Left lobe of liver (tissue), 2 donors: Measurements from ENCODE around the gene PCDH9. TPM values are rescaled to one million over a fixed set of nuclear protein-coding genes. Genes with fewer than 3 reads are reported as not detected.

Source experiments
- ATAC-seq: fragments of 200-7000 bp; cut with Tn5 transposase; one replicate; pipeline ENCODE4 v1.9.1; 2020; ENCODE audit warnings: mild to moderate bottlenecking, moderate library complexity
- DNase-seq: peaks from one replicate; pipeline ENCODE4 v3.0.0-alpha.2; 2020; ENCODE audit warnings: low spot score
- total RNA-seq: library from RNA; stranded (reverse); gene quantifications from one replicate; pipeline ENCODE4 v1.2.1, GENCODE V29; 2021
- donor health status: DM: no; HTN: no; CAD: no; lungs with moderate emphysema.
- donor health status: DM: no; HTN: yes; CAD: no.

Gene PCDH9, protein sequence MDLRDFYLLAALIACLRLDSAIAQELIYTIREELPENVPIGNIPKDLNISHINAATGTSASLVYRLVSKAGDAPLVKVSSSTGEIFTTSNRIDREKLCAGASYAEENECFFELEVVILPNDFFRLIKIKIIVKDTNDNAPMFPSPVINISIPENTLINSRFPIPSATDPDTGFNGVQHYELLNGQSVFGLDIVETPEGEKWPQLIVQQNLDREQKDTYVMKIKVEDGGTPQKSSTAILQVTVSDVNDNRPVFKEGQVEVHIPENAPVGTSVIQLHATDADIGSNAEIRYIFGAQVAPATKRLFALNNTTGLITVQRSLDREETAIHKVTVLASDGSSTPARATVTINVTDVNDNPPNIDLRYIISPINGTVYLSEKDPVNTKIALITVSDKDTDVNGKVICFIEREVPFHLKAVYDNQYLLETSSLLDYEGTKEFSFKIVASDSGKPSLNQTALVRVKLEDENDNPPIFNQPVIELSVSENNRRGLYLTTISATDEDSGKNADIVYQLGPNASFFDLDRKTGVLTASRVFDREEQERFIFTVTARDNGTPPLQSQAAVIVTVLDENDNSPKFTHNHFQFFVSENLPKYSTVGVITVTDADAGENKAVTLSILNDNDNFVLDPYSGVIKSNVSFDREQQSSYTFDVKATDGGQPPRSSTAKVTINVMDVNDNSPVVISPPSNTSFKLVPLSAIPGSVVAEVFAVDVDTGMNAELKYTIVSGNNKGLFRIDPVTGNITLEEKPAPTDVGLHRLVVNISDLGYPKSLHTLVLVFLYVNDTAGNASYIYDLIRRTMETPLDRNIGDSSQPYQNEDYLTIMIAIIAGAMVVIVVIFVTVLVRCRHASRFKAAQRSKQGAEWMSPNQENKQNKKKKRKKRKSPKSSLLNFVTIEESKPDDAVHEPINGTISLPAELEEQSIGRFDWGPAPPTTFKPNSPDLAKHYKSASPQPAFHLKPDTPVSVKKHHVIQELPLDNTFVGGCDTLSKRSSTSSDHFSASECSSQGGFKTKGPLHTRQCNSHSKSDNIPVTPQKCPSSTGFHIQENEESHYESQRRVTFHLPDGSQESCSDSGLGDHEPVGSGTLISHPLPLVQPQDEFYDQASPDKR (N-terminal part only)
- total RNA-seq, result 2.4 TPM

DNA sequence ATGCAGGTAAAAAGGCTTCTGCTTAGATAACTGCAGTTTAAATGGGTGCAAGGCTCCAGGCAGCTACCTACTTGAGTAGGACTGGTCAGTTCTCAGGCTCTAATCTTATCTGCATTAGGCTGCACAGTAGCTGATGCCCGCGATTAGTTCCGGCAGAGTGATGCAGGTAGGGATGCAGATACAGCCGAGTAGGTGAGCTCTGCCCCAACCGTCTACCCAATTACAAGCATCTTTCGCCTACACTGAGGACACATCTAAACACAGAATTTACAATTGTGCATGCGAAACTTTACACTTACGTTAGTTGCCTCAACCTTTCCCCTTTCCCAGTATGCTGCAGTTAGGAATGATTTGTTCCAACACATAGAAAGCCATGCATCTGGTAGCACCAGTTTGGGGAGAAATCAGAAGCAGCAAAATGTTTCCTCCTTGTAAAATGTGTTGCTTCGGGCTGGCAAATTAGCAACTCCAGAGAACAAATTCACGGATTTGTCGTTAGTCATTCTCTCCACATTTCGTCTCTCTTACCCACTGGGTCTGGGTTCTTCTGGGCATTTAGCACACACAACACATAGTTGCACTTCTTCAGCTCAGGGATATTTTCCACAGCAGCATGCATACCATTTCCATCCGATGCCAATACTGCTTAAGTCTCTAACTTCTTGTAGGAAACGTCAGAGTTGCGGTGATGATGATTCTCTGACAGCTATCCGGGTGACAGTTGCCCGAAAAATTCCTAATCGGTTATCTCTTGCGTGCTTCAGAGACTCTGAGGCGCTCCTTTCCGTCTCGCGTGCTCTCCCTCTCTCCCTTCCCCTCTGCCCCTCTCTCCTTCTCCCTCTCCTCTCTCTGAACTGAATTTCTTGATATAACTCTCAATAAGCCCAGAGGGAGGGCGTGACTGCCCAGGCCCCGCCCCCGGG, at the start of gene PCDH9:
Gene PCDH9, minus strand, starts transcription at position 856 of the 923 bp plus-strand sequence. CDS start 1,896 bp downstream, outside the sequence.
- ATAC-seq (no peak), DNase-seq (no peak)

DNA sequence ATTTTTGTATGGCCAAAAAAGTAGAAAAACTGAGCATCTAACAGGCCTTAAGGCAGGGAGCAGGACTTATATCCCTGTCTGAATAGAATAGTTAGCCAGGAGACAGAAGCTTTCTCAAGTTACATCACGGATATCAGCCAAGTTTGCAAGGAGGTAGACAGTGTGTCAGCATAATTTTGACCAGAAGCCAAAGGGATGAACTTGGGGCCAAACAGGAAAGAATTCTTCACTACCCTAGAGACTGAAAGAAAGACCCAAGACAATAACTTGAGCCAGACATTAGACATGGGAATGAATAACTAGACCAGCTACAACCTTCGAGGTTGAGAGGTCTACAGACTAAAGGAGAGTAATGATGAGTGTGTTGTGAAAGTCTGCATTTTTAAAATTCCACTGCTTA, 48.1 kb upstream of the PCDH9 start:
- ATAC-seq (no peak), DNase-seq (no peak)

DNA sequence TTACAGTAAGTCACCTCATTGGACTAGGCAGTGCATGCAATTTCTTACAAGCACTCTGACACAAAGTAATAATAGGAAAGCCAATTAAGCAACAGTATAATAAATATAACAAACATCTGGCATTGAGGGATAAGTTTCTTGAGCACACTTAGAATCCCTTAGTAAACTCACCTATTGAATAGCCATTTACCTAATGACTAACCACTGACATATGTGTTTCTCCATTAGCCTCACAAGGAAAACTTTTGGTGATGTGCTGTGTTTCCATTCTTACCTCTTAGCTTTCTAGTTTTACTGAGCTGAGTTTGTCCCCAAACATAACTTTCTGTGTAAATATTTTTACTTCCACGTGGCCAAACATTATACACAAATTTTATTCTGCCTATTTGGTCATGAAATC, 47.4 kb upstream of the PCDH9 start:
- no peak for DNase-seq
- no peak for ATAC-seq

DNA sequence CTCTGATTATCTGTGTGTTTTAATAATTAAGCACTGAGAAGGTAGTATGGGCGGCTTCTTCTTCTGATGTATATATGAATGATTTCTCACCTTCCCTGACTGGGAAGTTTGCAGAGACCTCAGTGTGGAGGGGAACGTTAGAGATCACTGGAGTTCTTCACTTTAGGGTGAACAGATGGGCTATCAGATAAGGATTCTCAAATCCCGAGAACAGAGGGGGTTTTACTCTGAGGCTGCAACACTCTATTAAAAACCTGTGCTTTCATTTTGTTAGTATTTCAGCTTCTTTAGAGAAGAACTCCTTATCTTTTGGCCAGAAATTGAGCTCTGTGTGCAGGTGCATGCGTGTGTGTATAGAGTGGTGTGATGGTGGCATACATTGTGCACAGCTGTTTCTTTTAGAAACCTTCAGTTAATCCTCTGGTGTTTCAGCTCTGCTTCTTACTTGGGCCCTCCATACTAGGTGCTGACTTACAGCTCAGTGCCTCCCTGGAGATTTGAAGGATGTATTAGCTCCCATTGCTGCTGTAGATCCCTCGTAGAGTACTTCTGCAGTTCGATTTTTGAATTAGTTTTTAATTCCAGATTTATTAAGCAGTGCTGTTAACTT, 45.3 kb upstream of the PCDH9 start:
- ATAC-seq (no peak), DNase-seq (no peak)

DNA sequence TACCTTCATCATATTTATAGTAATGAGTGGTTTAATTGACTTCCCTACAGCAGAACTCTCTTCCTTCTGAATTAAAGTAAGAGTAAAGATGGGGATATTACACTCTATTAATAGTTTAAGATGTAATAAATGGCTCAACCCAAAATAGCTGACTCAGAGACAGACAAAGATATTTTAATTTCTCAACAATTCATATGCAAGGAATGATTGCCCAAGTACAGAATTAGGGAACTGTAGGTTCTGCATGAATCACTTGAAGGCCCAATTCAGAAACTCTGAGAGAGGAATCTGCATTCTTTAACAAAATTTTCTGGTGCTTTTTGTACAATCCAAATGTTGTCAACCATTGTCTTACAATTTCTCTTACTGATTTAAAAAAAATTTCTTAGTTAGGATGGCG, 42.9 kb upstream of the PCDH9 start:
- DNase-seq, result no peak
- ATAC-seq, result no peak

DNA sequence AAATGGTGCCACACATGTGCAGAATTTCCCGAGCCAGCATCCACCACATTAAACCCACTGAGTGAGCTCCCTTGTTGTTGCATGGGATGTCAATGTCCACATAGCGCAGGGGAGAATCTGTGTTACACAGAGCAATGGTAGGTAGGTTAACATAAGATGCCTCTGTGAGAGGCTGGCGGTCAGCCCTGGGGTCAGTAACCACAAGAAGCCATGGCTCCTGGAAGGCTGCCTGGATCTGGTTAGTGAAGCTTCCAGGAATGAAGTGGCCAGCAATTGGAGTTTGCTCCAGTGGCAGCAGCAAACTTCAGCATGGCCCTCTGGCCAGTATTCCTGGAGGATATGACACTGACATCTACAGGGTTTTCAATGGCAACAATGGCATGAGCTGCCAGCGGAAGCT, 37.0 kb upstream of the PCDH9 start:
- DNase-seq, result no peak

DNA sequence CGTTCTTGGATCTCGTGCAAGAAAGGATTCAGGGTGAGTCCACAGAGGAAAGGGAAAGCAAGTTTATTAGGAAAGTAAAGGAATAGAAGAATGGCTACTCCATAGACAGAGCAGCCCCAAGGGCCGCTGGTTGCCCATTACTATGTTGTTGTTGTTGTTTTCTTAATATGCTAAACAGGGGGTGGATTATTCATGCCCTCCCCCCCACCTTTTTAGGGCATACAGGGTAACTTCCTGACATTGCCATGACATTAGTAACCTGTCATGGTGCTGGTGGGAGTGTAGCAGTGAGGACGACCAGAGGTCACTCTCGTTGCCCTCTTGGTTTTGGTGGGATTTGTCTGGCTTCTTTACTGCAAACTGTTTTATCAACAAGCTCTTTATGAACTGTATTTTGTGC, 29.1 kb upstream of the PCDH9 start:
- ATAC-seq (no peak), DNase-seq (no peak)

More for the DNA sequence above, 37.0 kb upstream of the PCDH9 start:
- no peak for ATAC-seq

DNA sequence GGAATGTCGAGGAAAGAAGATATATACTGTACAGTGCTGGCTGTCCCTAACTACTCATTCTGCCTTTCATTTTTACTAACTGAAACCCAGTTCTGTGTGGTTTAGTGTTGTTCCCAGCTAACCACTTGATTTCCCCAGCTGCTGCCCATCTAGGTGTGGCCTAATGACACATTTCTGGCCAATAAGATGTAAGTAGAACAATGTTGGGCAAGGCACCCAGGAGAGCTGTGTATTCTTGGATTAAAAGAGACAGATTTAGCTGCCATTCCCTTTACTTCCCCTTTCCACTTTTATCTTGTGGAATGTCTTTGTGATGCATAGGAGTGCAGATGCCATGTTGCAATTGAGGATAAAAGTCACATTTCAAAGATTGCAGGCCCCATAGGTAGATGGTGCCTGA, 28.3 kb upstream of the PCDH9 start:
- DNase-seq (no peak), ATAC-seq (no peak)

DNA sequence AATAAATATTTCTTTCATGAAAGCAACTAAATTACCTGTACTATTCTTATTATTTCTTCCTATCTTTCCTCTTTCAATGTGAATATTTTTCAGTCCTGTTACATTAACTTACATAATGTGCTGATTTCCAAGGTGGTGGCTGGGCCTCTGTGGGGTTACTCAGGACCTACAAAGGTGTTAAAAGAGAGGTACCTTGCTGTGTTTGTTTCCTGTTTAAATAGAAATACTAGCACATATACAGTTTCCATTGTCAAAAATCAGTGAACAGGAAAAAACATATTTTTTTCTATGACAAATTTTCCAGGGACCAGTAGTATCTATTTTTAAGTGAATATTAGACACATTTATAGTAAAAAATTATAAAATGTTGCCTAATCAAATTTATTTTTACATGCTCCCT, 8.7 kb upstream of the PCDH9 start:
- ATAC-seq, result no peak

DNA sequence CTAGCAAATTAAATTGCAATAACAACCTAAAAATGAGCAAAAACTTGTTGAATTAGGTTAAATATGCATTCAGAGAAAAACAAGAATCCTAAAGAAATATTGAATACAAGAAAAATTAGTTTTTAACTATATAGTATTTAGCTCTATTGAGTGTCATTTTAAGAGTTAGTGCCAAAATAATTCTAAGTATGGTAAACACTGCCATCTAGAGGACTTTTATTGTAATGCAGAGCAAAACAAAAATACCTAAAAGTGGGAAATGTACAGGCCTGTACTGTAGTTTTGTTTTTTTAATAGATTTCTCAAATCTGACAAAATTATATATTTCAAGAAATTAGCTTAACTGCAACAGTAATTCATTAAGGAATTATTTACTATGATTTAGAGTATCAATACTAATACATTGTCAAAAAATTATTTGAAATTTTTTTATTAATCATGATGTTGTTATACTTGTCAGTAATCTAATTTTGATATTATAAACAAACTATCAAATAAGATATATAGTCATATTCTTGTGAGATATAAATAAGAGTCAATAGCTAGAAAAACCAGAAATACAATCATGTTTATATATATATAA, 8.2 kb upstream of the PCDH9 start:
- DNase-seq (no peak), ATAC-seq (peak; percentile 85)

More for the DNA sequence above, 8.7 kb upstream of the PCDH9 start:
- no peak for DNase-seq

DNA sequence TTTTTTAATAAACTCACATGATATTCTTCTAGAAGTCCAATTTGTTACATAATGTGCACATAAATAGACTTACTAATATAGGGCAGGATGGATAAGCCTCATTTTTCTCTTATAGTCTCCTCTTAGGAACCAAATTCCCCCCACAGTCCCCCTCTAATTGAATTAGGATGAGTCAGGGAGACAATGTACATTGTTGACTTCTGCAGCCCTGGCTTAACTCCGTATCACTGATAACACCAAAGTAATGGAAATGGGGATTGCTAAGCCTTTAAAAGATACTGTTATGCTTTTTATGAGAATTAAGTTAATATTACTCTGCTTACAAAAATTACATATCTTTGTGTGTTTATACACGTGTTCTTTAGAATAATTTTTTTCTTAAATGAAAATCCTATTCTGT, 5.1 kb upstream of the PCDH9 start:
- ATAC-seq (no peak), DNase-seq (no peak)

DNA sequence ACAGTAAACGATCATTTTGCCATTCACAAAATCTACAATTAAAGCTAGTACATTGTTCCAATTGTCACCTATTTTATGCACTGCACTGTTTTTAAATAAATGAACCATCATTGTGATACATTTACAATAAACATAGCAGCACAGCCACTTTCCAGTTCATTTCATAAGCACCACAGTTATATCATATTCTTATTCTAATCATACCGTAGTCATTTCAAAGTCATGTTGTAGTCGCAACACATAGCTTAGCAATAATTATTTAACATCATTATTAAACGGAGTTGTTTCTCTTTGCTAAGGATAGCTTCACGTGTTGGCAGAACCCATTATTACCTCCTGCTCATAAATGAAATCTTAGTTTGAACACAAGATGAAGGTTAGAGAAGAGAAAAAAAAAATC, 2.2 kb upstream of the PCDH9 start:
- DNase-seq, result no peak
- ATAC-seq, result no peak

DNA sequence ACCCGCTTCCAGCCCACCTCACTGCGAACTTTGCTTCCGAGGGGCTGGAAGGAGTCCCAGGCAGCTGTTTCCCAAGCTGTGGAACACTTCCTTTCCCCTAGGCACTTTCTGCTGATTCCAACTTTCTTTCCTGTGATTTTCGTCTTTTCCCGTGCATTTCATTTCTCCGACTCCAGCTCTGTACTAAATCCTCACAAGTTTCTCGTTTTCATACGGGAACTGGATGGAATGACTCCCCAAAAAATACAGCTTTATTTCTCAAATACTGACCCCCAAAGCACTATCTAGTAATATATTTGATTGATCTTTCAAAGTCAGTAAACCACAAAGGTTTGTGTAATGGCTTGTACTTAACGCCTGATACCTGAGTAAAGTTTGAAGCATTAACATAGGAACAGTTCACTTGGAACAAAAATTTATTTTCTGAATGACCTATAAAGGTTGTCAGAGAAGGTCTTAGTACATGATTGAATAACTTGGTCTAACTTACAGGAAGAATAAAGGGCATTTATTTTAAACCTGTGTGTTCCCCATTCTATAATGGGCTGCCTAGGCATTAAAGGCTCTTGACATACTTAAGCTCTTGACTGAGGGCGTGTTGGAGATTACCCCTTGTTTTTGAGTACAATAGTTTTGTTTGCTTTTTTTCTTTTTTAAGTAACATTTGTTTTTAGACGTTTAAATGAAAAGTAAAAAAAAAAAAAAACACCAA, 1.3 kb upstream of the PCDH9 start:
- ATAC-seq (no peak), DNase-seq (no peak)

DNA sequence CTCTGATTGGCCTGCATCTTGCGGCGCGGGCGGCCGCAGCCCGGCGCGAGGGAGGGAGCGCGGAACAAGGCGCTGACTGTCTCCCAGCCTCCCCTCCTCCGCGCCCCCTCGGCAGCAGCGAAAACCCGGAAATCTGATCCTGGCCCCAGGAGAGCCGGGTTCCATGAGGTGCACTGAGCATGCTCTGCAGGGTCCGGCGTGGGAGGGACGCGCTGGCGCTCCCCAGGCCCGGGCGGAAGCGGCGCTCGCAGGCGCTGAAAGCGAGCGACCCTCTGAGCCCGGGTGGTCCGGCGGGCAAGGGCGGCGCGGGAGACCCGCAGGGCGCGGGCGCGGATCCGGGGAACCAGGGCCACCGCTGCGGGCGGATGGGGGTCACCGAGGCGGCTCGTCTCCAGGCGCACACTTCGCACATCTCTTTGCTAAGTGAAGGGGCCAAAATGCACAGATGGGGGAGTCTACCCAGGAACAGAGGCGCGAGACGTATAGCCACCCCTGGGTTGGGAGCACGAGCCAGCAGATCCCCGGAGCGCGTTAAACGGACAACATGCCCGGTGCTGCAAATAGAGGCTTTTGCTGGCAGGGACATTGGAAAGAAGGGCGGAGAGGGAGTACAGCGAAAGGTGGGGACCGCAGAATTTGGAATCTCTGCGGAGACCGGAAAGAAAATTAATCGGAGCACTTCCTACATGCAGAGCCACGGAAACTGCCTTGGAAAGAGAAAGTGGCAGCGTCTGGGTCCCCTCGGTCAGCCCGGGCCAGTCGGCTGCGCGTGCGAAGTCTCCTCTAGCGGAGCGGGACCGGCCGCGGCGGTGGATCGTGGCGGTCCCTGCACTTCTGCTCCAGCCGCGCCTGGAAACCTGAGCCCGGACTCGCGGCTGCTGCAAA, 510 bp upstream of the PCDH9 start:
- DNase-seq (peak; percentile 94), ATAC-seq (peak; percentile 93)

DNA sequence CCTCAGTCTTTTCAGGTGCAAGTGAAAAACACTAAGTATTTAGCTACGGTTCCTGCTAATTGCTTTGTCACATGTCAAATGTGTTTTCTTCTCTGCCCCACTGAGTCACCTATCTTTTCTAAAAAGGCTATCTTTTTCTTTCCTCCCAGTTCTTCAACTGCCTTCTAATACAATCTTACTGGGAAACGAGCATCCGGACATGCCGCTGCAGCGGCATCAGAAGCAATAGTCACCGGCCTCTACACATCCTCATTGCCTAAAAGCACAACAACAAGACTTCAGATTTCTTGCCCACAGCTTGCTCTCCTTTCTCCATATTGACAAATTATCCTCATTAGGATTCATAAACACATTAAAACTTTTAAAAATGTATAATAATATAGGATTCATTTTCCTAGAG, 1.2 kb downstream of the PCDH9 start:
- ATAC-seq, result no peak

DNA sequence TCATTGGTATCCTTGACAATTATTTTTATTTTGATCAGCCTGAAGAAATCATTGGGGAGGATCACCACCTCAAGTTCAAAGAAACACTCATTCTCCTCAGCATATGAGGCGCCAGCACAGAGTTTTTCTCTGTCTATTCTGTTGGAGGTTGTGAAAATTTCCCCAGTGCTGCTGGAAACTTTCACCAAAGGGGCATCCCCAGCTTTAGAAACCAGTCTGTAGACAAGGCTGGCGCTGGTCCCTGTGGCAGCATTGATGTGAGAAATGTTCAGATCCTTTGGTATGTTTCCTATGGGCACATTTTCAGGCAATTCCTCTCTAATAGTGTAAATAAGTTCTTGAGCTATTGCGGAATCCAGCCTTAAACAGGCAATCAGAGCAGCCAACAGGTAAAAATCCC, 2.1 kb downstream of the PCDH9 start:
- DNase-seq (no peak), ATAC-seq (no peak)

More for the DNA sequence above, 1.2 kb downstream of the PCDH9 start:
- DNase-seq, result no peak

DNA sequence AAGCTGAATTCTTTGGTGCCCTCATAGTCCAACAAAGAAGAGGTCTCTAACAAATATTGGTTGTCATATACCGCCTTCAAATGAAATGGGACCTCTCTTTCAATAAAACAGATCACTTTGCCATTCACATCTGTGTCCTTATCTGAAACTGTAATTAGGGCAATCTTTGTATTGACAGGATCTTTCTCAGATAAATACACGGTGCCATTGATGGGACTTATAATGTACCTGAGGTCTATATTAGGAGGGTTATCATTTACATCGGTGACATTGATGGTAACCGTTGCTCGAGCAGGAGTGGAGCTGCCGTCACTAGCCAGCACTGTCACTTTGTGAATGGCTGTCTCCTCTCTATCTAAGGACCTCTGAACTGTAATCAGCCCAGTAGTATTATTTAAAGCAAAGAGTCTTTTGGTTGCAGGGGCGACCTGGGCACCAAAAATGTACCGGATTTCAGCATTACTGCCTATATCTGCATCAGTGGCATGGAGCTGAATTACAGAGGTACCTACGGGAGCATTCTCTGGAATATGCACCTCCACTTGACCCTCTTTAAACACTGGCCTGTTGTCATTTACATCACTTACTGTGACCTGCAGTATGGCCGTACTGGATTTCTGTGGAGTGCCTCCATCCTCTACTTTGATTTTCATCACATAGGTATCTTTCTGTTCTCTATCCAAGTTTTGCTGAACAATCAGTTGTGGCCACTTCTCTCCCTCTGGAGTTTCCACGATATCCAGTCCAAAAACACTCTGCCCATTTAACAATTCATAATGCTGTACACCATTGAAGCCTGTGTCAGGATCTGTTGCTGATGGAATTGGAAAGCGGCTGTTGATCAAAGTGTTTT, 2.8 kb downstream of the PCDH9 start:
- DNase-seq, result no peak
- no peak for ATAC-seq
